ENCODE measurements around the gene RBM26.

DNA sequence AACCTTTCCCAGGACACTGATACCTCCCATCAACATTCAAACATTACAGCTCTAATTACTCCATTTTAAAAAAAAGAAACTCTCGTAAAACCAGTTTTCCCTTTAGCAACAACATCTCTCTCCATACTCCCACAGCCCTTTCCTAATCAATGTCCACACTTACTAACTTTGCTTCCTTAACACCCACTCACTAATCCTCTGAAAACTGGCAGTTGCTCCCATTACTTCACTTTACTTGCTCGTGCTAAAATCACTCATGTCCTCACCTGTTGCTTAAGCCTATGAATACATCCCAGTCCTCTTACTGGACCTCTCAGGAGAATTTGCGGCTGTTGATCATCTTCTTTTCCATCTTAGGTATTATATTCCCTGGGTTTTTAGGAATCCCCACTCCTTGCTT is 44.8 kb downstream of the RBM26 start:
- TF ChIP-seq CTCF (conservative IDR thresholded peaks at IDR 0.05 in 1 of 2, IDR thresholded peaks at IDR 0.05 in 1 of 2; ENCODE audit: extremely low read depth in 1 of 2, insufficient read depth in 1 of 2, low read depth in 1 of 2, low read length in 2 of 2) (no peak), EZH2 (IDR thresholded peaks at IDR 0.05; ENCODE audit: borderline replicate concordance, low read length) (no peak)

Measured in mammary epithelial cell (primary cell).